WTC11 (cell line): ENCODE data around the gene RARA. TPM values are rescaled to one million over a fixed set of nuclear protein-coding genes. Genes with fewer than 3 reads are reported as not detected.

Source experiments
- ATAC-seq: fragments of 200-7000 bp; cut with Tn5 transposase; 2 replicates; pipeline ENCODE4 v1.10.0; 2021; ENCODE audit warnings: mild to moderate bottlenecking, moderate library complexity
- CTCF ChIA-PET: fragments of 300-600 bp; sonication (Branson Sonifier 250); formaldehyde crosslinking; loops from one replicate; lab custom pipeline; 2021; ENCODE audit warnings: antibody characterized with exemption; lab: Charles Lee
- POLR2A ChIA-PET: fragments of 350-600 bp; sonication (Branson Sonifier 250); formaldehyde crosslinking; loops from one replicate; lab custom pipeline; 2021; ENCODE audit warnings: antibody characterized with exemption; lab: Charles Lee
- DNase-seq: peaks from one replicate; pipeline ENCODE4 v3.0.0; 2021; ENCODE audit warnings: low spot score
- H3K27ac Mint-ChIP-seq: 2 replicates; pipeline ENCODE4 v1.8.0; 2021; ENCODE audit warnings: mixed read lengths
- H3K27me3 Mint-ChIP-seq: 2 replicates; pipeline ENCODE4 v1.8.0; 2021; ENCODE audit warnings: low read depth, mild to moderate bottlenecking, moderate library complexity, mixed read lengths
- H3K36me3 Mint-ChIP-seq: 2 replicates; pipeline ENCODE4 v1.8.0; 2021; ENCODE audit warnings: mixed read lengths
- H3K4me1 Mint-ChIP-seq: 2 replicates; pipeline ENCODE4 v1.8.0; 2022; ENCODE audit warnings: mixed read lengths
- H3K4me3 Mint-ChIP-seq: 2 replicates; pipeline ENCODE4 v1.8.0; 2021; ENCODE audit warnings: mild to moderate bottlenecking, moderate library complexity, mixed read lengths
- H3K9me3 Mint-ChIP-seq: 2 replicates; pipeline ENCODE4 v1.8.0; 2021; ENCODE audit warnings: mixed read lengths
- CBFB ChIP-seq: sonication (generic); formaldehyde crosslinking; IDR thresholded peaks from 2 replicates; pipeline ENCODE4 v1.8.1; 2022; ENCODE audit warnings: mild to moderate bottlenecking, low read depth, missing genetic modification reagents
- ESRRA ChIP-seq: sonication (generic); formaldehyde crosslinking; IDR thresholded peaks from 2 replicates; pipeline ENCODE4 v1.8.1; 2022; ENCODE audit warnings: mild to moderate bottlenecking, missing genetic modification reagents, borderline replicate concordance
- FOXK1 ChIP-seq: sonication (generic); formaldehyde crosslinking; IDR thresholded peaks from 2 replicates; pipeline ENCODE4 v1.8.0; 2022; ENCODE audit warnings: mild to moderate bottlenecking, moderate library complexity, missing genetic modification reagents
- GABPB1 ChIP-seq: sonication (generic); formaldehyde crosslinking; IDR thresholded peaks from 2 replicates; pipeline ENCODE4 v1.8.1; 2023; ENCODE audit warnings: mild to moderate bottlenecking, missing genetic modification reagents
- HMGA2 ChIP-seq: fragments of 250-450 bp; sonication (Bioruptor Pico); IDR thresholded peaks from 2 replicates; pipeline ENCODE4 v1.4.0; 2021; ENCODE audit warnings: mild to moderate bottlenecking, moderate library complexity
- JAZF1 ChIP-seq: fragments of 250-450 bp; sonication (Bioruptor Pico); IDR thresholded peaks from 2 replicates; pipeline ENCODE4 v1.9.0; 2021; ENCODE audit warnings: moderate library complexity, mild to moderate bottlenecking, inconsistent platforms
- JUN ChIP-seq: sonication (generic); formaldehyde crosslinking; IDR thresholded peaks from 2 replicates; pipeline ENCODE4 v1.8.0; 2023; ENCODE audit warnings: mild to moderate bottlenecking, missing genetic modification reagents
- KAT7 ChIP-seq: sonication (generic); formaldehyde crosslinking; IDR thresholded peaks from 2 replicates; pipeline ENCODE4 v1.8.1; 2023; ENCODE audit warnings: missing genetic modification reagents, mild to moderate bottlenecking, borderline replicate concordance
- MYBL2 ChIP-seq: sonication (generic); formaldehyde crosslinking; IDR thresholded peaks from 2 replicates; pipeline ENCODE4 v1.8.1; 2023; ENCODE audit warnings: mild to moderate bottlenecking, moderate library complexity, missing genetic modification reagents
- NR3C1 ChIP-seq: sonication (generic); formaldehyde crosslinking; conservative IDR thresholded peaks from 2 replicates; pipeline ENCODE4 v1.8.1; 2023; ENCODE audit warnings: low read depth, mild to moderate bottlenecking, missing genetic modification reagents
- SP1 ChIP-seq: sonication (generic); formaldehyde crosslinking; conservative IDR thresholded peaks from 2 replicates; pipeline ENCODE4 v1.8.1; 2022; ENCODE audit warnings: missing genetic modification reagents
- TCF7 ChIP-seq: sonication (generic); formaldehyde crosslinking; IDR thresholded peaks from 2 replicates; pipeline ENCODE4 v1.8.0; 2022; ENCODE audit warnings: mild to moderate bottlenecking, low read depth, missing genetic modification reagents, moderate library complexity
- TEAD1 ChIP-seq: sonication (generic); formaldehyde crosslinking; IDR thresholded peaks from 2 replicates; pipeline ENCODE4 v1.8.0; 2022; ENCODE audit warnings: mild to moderate bottlenecking, missing genetic modification reagents
- ZNF317 ChIP-seq: sonication (generic); formaldehyde crosslinking; IDR thresholded peaks from 2 replicates; pipeline ENCODE4 v1.8.1; 2023; ENCODE audit warnings: low read depth, mild to moderate bottlenecking, moderate library complexity, missing genetic modification reagents, borderline replicate concordance
- total RNA-seq: library from RNA; stranded (reverse); gene quantifications from 3 replicates; pipeline ENCODE4 v1.2.3, GENCODE V29; 2021
- TF ChIP-seq, protein P1 (sequence below): sonication (generic); formaldehyde crosslinking; IDR thresholded peaks from 2 replicates; pipeline ENCODE4 v1.8.0; 2022; ENCODE audit warnings: mild to moderate bottlenecking, missing genetic modification reagents
- TF ChIP-seq, protein P2 (sequence below): sonication (generic); formaldehyde crosslinking; IDR thresholded peaks from 2 replicates; pipeline ENCODE4 v1.8.1; 2023; ENCODE audit warnings: mild to moderate bottlenecking, missing genetic modification reagents
- TF ChIP-seq, protein P3 (sequence below): sonication (generic); formaldehyde crosslinking; conservative IDR thresholded peaks from 2 replicates; pipeline ENCODE4 v1.8.1; 2023; ENCODE audit warnings: mild to moderate bottlenecking, low read depth, missing genetic modification reagents, moderate library complexity
- TF ChIP-seq, protein P4 (sequence below): sonication (generic); formaldehyde crosslinking; IDR thresholded peaks from 2 replicates; pipeline ENCODE4 v1.8.0; 2022; ENCODE audit warnings: mild to moderate bottlenecking, missing genetic modification reagents
- TF ChIP-seq, protein P5 (sequence below): sonication (generic); formaldehyde crosslinking; IDR thresholded peaks from 2 replicates; pipeline ENCODE4 v1.8.0; 2022; ENCODE audit warnings: mild to moderate bottlenecking, missing genetic modification reagents
- TF ChIP-seq, protein P6 (sequence below): sonication (generic); formaldehyde crosslinking; IDR thresholded peaks from 2 replicates; pipeline ENCODE4 v1.8.1; 2023; ENCODE audit warnings: mild to moderate bottlenecking, moderate library complexity, missing genetic modification reagents
- TF ChIP-seq, protein P7 (sequence below): sonication (generic); formaldehyde crosslinking; IDR thresholded peaks from 2 replicates; pipeline ENCODE4 v1.8.0; 2022; ENCODE audit warnings: missing genetic modification reagents

RARA gene
- total RNA-seq, 1 experiment from 2014 or later, result 20.7 TPM

DNA sequence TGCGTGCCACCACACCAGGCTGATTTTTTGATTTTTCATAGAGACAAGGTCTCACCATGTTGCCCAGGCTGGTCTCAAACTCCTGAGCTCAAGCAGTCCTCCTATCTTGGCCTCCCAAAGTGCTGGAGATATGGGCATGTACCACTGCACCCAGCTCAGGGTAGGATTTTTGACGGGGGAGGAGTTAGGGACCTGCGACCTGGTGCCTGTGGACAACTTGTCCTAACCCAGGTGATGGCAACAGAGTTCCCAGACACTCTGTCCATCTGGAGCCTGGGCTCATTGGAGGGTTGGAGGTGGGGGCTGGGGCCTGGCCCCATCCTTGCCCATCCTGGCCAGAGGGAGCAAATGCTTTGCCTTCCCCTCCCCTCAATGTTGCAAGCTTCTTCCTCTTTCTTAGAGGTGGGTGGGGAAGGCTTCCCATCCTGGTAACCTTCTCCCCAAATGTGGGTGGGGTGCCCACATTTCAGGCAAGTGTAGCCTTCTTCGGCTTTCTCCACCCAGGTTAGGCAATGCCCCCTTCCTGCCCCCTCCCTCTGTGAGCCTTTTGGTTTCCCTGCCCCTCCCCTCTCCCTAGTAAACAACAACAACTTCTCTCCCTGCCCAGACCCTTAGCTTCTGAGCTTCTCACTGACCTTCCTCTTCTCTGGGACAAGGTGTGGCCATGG is 24.9 kb downstream of the RARA start:
- no peak overlapping the region for H3K27ac Mint-ChIP-seq
- peaks cover 9% of the 10 kb centered on the region for H3K4me1 Mint-ChIP-seq
- DNase-seq (no peak), ATAC-seq (no peak)
- H3K27me3 Mint-ChIP-seq, result peaks cover 28% of the 10 kb centered on the region
- H3K4me3 Mint-ChIP-seq, result no peak overlapping the region
- no peaks in the 10 kb centered on the region for H3K9me3 Mint-ChIP-seq
- peaks cover 8% of the 10 kb centered on the region for H3K36me3 Mint-ChIP-seq
- ChIA-PET POLR2A (no interaction called here), CTCF (interaction anchor here (0.6 to 1.8 kb wide), 2 partner anchors 21 to 27 kb away, joined by 3 to 8 read pairs; no protein-coding TSS in a partner anchor)
- TF ChIP-seq TEAD1 (CRISPR knock-in tag), result no peak
- TF ChIP-seq JUN (CRISPR knock-in tag), result no peak
- no peak for TF ChIP-seq FOXK1 (CRISPR knock-in tag)
- TF ChIP-seq MYBL2 (CRISPR knock-in tag), result no peak
- TF ChIP-seq, protein P1, sequence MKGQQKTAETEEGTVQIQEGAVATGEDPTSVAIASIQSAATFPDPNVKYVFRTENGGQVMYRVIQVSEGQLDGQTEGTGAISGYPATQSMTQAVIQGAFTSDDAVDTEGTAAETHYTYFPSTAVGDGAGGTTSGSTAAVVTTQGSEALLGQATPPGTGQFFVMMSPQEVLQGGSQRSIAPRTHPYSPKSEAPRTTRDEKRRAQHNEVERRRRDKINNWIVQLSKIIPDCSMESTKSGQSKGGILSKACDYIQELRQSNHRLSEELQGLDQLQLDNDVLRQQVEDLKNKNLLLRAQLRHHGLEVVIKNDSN (CRISPR knock-in tag), result no peak
- no peak for TF ChIP-seq ESRRA
- TF ChIP-seq, protein P2, sequence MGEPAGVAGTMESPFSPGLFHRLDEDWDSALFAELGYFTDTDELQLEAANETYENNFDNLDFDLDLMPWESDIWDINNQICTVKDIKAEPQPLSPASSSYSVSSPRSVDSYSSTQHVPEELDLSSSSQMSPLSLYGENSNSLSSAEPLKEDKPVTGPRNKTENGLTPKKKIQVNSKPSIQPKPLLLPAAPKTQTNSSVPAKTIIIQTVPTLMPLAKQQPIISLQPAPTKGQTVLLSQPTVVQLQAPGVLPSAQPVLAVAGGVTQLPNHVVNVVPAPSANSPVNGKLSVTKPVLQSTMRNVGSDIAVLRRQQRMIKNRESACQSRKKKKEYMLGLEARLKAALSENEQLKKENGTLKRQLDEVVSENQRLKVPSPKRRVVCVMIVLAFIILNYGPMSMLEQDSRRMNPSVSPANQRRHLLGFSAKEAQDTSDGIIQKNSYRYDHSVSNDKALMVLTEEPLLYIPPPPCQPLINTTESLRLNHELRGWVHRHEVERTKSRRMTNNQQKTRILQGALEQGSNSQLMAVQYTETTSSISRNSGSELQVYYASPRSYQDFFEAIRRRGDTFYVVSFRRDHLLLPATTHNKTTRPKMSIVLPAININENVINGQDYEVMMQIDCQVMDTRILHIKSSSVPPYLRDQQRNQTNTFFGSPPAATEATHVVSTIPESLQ (CRISPR knock-in tag), result no peak
- TF ChIP-seq, protein P3, sequence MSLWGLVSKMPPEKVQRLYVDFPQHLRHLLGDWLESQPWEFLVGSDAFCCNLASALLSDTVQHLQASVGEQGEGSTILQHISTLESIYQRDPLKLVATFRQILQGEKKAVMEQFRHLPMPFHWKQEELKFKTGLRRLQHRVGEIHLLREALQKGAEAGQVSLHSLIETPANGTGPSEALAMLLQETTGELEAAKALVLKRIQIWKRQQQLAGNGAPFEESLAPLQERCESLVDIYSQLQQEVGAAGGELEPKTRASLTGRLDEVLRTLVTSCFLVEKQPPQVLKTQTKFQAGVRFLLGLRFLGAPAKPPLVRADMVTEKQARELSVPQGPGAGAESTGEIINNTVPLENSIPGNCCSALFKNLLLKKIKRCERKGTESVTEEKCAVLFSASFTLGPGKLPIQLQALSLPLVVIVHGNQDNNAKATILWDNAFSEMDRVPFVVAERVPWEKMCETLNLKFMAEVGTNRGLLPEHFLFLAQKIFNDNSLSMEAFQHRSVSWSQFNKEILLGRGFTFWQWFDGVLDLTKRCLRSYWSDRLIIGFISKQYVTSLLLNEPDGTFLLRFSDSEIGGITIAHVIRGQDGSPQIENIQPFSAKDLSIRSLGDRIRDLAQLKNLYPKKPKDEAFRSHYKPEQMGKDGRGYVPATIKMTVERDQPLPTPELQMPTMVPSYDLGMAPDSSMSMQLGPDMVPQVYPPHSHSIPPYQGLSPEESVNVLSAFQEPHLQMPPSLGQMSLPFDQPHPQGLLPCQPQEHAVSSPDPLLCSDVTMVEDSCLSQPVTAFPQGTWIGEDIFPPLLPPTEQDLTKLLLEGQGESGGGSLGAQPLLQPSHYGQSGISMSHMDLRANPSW (CRISPR knock-in tag), result no peak
- no peak for TF ChIP-seq HMGA2 (CRISPR knock-in tag)
- TF ChIP-seq, protein P4, sequence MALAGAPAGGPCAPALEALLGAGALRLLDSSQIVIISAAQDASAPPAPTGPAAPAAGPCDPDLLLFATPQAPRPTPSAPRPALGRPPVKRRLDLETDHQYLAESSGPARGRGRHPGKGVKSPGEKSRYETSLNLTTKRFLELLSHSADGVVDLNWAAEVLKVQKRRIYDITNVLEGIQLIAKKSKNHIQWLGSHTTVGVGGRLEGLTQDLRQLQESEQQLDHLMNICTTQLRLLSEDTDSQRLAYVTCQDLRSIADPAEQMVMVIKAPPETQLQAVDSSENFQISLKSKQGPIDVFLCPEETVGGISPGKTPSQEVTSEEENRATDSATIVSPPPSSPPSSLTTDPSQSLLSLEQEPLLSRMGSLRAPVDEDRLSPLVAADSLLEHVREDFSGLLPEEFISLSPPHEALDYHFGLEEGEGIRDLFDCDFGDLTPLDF (CRISPR knock-in tag), result no peak
- TF ChIP-seq CBFB (CRISPR knock-in tag), result no peak
- no peak for TF ChIP-seq SP1 (CRISPR knock-in tag)
- TF ChIP-seq, protein P5, sequence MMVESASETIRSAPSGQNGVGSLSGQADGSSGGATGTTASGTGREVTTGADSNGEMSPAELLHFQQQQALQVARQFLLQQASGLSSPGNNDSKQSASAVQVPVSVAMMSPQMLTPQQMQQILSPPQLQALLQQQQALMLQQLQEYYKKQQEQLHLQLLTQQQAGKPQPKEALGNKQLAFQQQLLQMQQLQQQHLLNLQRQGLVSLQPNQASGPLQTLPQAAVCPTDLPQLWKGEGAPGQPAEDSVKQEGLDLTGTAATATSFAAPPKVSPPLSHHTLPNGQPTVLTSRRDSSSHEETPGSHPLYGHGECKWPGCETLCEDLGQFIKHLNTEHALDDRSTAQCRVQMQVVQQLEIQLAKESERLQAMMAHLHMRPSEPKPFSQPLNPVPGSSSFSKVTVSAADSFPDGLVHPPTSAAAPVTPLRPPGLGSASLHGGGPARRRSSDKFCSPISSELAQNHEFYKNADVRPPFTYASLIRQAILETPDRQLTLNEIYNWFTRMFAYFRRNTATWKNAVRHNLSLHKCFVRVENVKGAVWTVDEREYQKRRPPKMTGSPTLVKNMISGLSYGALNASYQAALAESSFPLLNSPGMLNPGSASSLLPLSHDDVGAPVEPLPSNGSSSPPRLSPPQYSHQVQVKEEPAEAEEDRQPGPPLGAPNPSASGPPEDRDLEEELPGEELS (CRISPR knock-in tag), result no peak
- no peak for TF ChIP-seq JAZF1 (CRISPR knock-in tag)

DNA sequence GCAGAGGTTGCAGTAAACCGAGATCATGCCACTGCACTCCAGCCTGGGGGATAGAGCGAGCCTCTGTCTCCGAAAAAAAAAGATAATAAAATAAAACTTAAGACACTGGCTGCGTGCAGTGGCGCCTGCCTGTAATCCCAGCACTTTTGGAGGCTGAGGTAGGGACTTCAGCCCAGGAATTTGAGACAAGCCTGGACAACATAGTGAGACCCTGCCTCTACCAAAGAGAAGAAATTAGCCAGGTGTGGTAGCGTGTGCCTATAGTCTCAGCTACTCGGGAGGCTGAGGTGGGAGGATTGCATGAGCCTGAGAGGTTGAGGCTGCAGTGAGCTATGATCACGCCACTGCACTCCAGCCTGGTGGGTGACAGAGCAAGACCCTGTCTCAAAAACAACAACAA is 26.6 kb downstream of the RARA start:
- DNase-seq, result no peak
- no peak for ATAC-seq
- H3K27me3 Mint-ChIP-seq, result peaks cover 41% of the 10 kb centered on the region
- H3K9me3 Mint-ChIP-seq, result no peaks in the 10 kb centered on the region
- H3K27ac Mint-ChIP-seq, result no peak overlapping the region
- peaks cover 5% of the 10 kb centered on the region for H3K4me1 Mint-ChIP-seq
- POLR2A ChIA-PET, result no interaction called here
- no peak overlapping the region for H3K4me3 Mint-ChIP-seq
- CTCF ChIA-PET, result interaction anchor here (1.1 kb wide), 1 partner anchor 19 kb away, joined by 3 read pairs; no protein-coding TSS in a partner anchor
- H3K36me3 Mint-ChIP-seq, result peaks cover 8% of the 10 kb centered on the region
- TF ChIP-seq TCF7 (CRISPR knock-in tag) (no peak), ZNF317 (no peak), KAT7 (CRISPR knock-in tag) (no peak), CBFB (CRISPR knock-in tag) (no peak), GABPB1 (no peak), NR3C1 (CRISPR knock-in tag) (no peak)
- TF ChIP-seq, protein P6, sequence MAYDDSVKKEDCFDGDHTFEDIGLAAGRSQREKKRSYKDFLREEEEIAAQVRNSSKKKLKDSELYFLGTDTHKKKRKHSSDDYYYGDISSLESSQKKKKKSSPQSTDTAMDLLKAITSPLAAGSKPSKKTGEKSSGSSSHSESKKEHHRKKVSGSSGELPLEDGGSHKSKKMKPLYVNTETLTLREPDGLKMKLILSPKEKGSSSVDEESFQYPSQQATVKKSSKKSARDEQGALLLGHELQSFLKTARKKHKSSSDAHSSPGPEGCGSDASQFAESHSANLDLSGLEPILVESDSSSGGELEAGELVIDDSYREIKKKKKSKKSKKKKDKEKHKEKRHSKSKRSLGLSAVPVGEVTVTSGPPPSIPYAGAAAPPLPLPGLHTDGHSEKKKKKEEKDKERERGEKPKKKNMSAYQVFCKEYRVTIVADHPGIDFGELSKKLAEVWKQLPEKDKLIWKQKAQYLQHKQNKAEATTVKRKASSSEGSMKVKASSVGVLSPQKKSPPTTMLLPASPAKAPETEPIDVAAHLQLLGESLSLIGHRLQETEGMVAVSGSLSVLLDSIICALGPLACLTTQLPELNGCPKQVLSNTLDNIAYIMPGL, result no peak
- TF ChIP-seq, protein P7, sequence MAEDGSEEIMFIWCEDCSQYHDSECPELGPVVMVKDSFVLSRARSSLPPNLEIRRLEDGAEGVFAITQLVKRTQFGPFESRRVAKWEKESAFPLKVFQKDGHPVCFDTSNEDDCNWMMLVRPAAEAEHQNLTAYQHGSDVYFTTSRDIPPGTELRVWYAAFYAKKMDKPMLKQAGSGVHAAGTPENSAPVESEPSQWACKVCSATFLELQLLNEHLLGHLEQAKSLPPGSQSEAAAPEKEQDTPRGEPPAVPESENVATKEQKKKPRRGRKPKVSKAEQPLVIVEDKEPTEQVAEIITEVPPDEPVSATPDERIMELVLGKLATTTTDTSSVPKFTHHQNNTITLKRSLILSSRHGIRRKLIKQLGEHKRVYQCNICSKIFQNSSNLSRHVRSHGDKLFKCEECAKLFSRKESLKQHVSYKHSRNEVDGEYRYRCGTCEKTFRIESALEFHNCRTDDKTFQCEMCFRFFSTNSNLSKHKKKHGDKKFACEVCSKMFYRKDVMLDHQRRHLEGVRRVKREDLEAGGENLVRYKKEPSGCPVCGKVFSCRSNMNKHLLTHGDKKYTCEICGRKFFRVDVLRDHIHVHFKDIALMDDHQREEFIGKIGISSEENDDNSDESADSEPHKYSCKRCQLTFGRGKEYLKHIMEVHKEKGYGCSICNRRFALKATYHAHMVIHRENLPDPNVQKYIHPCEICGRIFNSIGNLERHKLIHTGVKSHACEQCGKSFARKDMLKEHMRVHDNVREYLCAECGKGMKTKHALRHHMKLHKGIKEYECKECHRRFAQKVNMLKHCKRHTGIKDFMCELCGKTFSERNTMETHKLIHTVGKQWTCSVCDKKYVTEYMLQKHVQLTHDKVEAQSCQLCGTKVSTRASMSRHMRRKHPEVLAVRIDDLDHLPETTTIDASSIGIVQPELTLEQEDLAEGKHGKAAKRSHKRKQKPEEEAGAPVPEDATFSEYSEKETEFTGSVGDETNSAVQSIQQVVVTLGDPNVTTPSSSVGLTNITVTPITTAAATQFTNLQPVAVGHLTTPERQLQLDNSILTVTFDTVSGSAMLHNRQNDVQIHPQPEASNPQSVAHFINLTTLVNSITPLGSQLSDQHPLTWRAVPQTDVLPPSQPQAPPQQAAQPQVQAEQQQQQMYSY (CRISPR knock-in tag), result no peak
